Fibroblast of skin of abdomen (primary cell): ENCODE data around the gene HECW1.
A peak's percentile ranks its signal among the peaks of the same experiment; 100 is the strongest.
"Not testable (repeated sequence)": the region's sequence is repeated elsewhere in the genome, so short reads cannot be mapped to it uniquely, and the experiment has no call there.

Experiments used
- DNase-seq: peaks from one replicate; pipeline ENCODE4 v3.0.0-alpha.2; 2013

HECW1 gene

DNA sequence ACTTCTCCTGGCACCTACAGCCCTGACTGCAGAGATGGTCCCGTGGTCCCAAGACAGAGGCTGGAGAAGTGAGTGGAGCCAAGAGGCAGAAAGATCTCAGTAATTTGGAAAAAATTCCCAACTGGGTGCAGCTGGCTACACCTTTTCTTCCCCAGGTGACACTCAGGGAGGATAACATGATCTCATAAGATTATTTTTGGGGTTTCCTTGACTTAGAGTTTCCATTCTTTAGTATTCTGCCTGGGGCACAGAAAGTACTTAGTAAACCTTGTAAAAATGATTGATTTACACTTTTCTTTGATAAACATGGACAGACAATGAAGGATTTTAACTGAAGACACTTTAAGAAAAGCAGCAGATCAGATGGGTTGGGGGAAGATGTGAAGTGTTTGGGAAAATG is 38.6 kb downstream of the HECW1 start:
- DNase-seq = no peak

DNA sequence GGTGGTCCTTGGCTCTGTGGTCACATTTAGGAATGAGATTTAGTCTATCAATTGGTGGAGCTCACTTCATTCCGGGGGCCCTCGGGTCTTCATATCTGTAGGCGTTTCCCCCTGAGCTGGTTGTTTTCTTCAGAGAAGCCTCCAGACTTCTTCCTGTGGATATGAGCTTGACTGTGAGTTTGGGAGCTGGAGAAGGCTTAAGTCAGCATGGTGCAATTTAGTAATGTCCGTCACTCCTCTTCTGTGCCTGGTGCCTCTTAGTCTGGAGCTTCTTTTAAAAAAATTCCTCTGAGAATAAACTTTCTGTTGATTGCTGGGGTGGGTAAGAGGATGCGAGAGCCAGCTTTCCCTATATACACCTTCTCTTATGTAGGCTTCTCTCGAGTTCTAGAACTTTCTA is 40.2 kb downstream of the HECW1 start:
- DNase-seq = no peak

DNA sequence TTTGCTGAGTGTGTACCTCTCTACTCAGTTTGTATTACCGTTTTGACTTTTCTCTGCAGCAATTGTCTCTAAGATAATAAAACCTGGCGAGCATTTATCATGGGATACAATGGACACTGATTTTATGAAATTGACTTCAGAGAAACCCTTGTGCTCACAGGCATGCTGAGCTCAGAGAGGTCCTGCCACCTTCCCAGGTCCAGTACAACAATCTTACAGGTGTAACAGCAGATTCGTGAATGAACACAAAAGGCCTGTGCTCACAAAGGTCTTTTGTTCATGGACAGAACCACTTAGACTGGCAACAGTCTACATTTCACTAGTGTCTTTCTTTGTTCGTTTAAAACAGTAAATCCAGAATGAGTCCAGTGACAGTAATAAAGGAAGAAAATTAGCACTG is 43.2 kb downstream of the HECW1 start:
- no peak for DNase-seq

DNA sequence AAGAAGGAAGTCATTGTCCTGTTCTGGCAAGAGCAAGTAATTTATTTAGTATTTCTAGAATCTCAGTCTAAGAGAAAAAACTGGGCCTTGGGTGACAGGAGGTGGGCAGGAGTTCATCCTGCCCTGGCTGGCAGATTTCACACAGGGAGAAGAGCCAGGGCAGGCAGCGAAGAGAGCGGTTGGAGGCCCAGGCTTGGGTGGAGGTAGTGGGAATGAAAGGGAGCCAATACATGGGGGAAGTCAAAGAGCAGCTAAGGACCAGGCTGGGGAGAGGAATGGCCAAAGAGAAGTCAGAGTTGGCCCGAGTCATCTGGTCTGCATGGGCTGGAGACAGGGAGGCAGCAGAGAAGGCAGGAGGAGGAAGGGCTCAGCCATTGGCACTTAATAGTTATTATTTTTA is 51.4 kb downstream of the HECW1 start:
- DNase-seq = no peak

DNA sequence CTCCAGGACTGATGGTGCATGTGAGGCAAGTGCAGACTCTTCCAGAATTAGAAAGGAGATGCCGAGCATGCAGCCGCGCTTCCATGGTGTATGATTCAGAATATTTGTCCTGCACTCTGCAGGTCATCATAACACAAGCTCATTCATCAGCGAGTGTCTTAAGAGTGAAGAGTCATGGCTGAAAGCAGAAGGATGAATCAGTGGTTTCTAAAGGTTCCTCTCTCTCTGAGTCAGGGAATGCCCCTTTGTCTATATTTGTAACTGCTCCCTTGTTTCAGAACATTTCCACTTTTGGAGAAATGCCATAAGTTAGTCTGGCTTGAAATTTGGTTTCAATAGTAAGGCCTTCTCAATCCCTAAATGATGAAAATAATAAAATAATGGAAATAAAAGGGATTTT is 52.3 kb downstream of the HECW1 start:
- DNase-seq = peak; percentile 98

DNA sequence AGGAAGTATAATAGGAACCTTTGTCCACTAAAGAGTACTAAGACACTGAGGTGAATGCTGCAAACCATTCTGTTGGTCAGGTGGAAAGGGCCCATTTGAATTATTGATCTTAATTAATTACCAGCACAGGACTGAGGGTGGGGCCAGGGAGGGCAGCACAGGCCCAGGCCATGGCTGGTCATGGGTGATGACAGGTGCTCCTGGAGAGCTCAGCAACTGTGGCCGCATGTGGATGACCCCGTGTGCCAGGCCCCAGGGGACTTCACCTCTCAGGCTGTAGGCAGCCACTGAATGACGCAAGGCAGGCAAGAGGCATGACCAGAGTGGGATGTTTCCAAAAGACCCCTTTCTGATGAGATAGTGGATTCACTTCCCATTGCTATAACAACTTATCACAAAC is 54.2 kb downstream of the HECW1 start:
- no peak for DNase-seq

DNA sequence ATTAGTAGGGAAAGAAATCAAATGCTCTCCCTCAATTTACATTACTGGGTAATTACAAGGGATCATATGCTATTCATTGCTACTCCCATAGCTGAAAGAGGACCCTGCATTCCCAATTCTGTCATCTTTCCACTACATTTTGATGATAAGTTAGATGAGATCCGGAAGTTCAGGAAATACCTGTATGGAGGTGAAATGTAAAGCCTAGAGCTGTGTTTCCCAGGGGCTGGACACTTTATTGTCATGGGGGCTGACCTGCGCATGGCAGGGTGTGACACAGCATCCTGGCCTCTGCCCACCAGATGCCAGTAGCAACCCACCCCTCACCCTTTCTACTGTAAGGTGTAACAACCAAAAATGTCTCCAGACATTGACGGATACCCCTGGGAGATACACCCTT is 56.6 kb downstream of the HECW1 start:
- DNase-seq = no peak

DNA sequence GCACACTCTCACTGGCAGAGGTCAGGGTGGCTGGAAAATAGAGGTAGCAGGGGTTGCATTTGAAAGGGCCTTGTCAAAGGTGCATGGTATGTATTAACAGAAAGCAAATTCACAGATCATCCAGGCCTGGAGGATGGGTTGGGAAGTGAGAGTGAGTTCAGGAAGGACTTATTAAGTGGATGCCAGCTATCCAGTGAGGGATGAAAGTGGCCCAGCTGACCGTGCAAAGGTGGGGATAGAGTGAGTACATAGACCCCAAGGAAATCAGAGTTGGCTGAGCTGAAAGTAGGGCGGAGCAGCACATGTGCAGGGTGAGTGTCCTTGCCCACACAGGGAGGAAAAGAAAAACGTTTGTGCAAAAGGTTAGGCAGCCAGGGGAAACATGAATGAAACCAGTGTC is 58.1 kb downstream of the HECW1 start:
- DNase-seq = no peak

DNA sequence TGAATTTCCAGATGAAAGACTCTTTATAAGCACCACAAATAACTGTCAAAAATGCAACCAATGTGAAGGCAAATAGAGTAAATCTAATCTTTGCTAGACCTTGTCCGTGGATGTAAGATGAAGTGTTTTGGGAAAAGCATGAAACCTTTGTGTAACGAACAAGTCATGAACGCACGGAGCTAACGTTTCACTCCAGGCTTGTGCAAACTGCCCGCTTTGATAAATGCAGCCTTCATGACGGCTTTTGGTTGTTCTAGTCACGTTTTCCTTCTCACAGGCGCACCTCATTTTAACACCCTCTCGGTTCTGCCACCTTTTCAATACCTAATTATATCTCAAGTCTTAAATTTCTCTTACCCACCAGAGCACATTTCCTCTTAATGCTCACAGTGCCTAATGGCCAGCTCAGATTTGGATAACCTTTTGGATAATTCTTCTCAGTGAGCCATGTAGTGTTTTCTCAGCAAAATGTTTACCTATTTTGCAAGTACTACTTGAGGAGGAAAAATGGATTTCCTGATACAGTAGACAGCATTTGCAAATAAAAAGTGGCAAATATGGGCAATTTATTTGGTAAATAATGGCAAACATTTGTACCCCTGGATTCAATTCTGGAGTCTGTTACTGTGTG is 63.2 kb downstream of the HECW1 start:
- no peak for DNase-seq

DNA sequence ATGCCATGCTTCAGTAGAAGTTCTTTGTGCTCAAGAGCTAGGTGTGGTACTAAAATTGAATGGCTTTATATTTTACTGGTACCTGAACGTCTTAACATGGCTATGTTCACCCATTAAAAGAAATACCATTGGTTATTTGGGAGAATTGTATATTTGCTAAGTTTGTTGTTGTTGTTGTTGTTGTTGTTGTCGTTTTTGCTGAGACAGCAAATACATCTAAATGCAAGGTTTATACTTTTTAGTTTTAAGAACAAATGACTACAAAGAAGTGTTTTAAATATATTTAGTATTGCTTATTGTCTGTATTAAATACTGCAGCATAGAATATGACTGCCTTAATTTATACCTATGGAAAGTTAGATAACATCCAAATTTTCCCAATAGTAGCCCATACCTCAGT is 66.9 kb downstream of the HECW1 start:
- DNase-seq = no peak

DNA sequence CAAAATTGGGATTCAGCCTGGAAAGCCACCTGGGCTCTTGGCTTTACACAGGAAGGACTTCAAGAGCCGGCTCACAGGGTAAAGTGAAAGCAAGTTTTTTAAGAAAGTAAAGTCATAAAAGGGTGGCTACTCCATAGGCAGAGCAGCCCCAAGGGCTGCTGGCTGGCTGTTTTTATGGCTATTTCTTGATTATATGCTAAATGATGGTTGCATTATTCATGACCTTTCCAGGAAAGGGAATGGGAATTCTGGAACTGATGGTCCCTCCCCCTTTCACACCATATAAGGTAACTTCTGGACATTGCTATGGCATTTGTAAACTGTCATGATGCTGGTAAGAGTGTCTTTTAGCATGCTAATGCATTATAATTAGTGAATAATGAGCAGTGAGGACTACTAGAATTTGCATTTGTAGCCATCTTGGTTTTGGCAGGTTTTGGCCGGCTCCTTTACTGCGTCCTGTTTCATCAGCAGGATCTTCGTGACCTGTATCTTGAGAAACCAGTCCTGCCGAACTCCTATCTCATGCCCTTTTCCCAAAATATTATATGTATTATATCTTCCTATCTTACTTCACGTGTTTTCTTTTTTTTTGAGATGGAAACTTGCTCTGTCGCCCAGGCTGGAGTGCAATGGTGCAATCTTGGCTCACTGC is 80.5 kb downstream of the HECW1 start:
- DNase-seq = no peak

DNA sequence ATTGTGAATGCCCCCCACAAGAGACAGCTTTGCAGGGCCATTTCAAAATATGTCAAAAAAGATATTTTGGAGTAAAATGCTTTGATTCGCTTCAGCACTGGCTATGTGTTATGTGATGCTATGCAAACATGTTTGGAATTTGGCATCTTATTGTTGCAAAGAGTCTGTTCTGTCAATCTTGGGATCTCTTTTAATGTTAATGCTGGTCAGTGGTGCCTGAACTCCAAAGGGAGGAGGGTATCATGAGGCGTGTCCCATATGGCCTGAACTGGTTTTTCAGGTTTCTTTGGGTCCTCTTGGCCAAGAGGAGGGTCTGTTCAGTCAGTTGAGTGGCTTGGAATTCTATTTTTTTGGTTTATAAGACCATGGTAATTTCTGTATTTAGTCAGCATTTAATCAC is 81.4 kb downstream of the HECW1 start:
- peak; percentile 5 for DNase-seq

DNA sequence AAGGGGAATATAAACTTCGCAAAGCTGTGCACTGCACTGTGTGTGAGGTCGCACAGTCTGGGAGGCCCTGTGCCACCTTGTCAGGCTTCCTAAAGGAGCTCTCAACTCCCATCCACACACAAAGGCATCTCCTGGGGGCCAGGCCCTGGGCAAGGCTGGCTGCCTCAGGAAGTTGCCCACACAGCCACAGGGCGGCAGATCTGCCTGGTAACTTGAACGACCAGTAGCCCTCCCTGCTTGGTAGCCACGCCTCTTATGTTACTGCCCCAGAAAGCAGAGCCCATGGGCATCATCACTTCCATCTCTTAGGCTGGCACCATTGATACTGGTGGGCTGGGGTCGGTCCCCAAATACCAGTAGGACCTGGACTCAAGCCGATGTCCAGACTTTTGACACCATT is 82.8 kb downstream of the HECW1 start:
- DNase-seq = no peak

DNA sequence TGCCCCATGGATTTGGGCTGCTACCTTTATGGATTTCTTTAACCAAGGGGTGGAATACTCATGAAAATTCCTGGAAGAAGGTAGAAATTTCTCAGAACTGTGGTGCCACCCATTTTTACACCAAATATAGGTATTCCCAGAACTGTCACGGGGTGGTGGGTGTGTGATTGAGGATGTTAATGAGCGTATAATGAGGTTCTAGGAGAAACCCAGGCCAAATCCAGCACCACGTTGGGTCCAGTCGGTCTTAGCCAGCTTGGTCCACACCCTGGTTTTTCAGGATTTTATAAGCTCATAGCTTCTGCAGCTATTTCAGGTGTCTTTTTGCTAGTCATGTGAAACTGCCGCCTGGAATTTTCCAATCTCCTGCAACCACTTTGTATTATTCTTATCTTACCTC is 83.3 kb downstream of the HECW1 start:
- no peak for DNase-seq

DNA sequence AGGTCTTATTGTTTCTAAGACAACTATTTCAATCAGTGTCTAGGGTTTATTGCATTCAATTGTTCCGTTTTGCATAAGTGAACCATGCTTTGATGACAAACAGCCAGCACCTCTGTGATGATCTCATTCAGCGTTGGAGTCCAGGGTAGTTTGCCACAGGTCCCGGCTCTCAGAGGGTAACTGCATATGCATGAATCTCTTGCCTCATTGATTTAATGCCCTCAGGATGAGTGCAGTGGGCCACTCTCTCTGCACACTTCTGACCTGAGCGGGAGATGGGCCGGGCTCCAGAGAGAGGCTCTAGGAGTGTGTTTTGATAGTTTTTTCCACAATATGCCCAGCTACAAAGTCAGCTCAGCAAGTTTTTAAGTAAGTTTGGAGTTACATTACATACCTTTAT is 83.9 kb downstream of the HECW1 start:
- DNase-seq = peak; percentile 24

DNA sequence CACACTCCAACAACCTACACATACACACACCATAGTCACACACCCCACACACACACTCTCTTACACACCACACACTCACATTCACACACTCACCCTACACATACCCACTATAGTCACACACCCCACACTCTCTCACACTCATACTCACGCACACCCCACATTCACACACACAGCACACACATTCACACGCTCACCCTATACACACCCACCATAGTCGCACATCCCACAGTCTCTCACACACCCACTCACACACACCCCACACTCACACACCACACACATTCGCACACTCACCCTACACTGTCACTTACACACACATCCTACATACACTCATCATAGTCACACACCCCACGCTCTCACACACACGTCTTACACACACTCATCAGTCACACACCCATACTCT is 85.6 kb downstream of the HECW1 start:
- DNase-seq = no peak

DNA sequence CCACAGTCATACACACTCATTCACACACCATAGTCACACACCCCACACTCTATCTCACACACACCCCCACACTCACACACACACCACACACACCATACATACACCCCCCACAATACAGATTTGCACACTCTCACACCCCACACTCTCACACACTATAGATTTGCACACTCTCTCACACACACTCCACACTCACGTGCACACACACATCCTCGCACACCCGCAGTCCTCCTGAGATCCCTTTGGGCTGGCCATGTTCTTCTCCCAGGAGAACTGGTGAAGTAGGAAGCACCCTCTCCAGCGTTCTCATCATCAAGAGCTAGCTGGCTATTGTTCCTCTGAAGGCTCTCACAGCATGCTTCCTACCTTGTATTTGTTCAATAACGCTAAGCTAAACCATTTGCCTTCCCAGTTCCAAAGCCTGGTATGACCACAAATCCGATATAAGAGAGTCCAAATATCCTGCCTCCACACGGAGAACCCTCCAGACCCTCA is 86.2 kb downstream of the HECW1 start:
- DNase-seq = no peak

DNA sequence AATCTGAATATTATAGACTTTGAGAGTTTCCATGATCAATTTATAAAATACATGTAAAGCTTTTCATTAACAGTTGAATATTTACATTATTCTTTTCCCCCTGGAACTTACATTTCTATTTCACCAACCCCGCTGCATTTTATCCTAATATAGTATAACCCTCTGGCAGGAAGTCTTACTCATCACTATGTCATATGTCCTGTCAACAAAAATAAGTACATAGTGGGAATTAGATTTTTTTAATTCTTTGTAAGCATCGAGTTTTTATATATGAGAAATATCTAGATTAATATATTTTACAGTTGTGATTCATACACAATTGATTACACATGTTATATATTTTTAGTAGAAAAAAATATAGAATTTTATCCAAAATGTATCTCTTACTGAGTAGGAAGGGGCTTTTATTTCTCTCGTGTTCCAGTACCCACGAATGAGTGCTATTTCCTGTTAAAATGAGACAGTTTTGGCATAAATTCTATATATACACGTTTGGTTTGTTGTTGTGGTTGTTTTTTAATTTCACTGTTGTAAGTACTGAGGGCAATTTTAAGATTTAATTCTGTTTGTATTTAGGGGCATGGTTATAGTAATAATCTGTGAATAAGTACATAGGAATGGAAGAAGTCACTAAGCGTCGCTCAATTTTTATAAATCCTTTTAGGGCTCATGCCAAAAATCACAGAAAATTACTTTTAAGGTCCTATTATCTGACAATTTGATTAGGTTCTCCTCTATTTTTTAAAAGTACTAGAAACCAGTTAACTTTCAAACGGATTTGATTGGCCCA is 87.1 kb downstream of the HECW1 start:
- DNase-seq = peak; percentile 71

DNA sequence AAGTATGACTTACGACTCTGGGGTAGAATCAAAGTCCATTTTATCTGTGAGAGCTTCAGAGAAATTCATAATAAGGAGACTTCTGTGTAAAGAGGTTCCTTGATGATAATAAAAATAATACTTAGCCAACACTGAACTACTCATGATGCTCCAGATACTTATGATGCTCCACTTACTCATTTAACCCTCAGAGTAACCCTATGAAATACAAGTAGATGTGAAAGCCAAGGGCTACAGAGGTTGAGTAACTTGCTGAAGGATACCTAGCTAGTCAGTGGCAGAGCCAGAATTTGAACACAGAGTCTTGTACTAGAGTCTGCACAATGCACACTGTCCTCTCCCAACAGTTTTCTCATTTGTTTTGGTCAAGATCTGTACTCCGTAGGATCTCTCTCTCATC is 89.5 kb downstream of the HECW1 start:
- peak; percentile 38 for DNase-seq

DNA sequence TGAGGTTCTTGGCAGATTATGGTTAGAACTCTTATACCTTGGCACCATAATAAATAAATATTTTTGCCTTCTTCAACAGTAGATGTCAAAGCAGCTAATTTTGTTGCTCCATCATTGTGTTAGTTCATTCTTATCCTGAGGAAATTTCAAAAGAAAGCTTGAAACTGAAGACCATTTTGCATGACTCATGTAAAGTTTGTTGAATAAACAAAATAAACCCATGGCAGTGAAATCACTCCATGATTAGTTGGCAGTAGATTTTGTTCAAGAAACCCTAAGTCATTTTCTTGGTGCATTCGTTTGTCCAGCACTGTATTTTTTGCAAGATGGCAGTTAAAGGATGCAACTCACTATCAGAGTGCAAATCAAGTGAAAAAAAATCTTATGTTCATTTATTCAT is 91.6 kb downstream of the HECW1 start:
- peak; percentile 28 for DNase-seq

DNA sequence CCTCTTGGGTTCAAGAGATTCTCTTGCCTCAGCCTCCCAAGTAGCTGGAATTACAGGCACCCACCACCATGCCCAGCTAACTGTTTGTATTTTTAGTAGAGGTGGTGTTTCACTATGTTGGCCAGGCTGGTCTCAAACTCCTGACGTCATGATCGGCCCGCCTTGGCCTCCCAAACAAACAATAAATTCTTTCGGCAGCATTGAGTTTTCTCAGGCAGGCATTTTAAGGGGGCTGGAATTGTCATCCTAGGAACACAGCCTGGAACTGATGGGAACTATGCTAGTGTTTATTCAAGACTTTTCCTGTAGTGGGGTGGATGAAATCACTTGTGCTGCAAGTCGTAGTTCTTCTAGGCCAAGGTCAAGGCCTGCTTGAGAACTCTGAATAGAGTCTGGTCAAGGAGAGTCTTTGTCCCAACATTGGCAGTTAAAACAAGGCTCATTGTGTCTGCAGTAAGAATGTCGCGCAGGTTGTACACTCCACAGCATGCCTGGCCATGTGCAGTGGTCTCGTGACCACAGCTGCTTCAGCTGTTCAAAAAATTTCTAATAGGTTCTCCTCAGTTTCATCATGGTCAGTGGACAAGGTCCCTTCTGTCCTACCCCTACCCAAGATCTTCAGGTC is 92.8 kb downstream of the HECW1 start:
- DNase-seq = no peak

DNA sequence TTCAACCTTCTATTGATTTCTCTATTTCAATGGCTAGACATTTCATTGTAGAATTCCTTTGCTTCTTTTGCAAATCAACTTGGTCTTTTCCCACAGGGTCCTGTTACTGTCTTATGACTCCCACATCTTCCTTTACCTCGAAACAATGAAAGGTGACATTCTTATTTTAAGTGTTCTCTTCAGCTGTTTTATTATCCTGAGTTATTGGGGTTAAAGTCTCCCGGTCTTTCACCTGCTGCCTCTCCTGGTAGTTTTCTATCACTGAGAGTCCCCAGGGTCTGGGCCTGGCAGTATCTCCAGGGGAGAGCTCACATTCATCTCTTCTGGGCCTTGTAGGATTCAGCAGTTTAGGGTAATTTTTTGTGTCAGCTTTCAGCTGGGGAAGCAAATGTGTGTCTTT is 95.8 kb downstream of the HECW1 start:
- DNase-seq = no peak

DNA sequence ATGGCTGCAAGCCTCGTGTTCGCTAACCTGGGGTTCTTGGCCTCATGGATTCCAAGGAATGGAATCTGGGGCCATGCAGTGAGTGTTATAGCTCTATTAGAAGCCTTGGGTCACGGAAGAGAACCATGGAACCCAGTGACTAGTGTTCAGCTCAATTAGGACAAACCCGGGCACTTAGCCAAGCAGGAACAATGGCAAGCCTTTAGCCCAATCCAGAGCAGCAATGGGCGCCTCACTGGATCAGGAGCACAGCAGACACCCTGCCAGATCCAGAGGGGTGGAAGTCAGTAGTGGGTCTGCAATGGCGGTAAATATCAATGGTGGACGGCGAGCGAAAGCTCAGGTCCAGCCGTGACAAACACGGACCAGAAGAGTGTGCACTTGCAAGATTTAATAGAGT is 98.1 kb downstream of the HECW1 start:
- not testable (repeated sequence) for DNase-seq
